ENCODE data around the gene TMOD4.
"Not testable (repeated sequence)": the region's sequence is repeated elsewhere in the genome, so short reads cannot be mapped to it uniquely, and the experiment has no call there.

TMOD4 gene

GRCh38 chr1:151175863-151176262, at the start of gene TMOD4:
Gene TMOD4 (minus strand): TSS chr1:151175981. CDS start chr1:151174875, 1,106 bp downstream.
- DNase-seq, result peak; percentile 2

DNA sequence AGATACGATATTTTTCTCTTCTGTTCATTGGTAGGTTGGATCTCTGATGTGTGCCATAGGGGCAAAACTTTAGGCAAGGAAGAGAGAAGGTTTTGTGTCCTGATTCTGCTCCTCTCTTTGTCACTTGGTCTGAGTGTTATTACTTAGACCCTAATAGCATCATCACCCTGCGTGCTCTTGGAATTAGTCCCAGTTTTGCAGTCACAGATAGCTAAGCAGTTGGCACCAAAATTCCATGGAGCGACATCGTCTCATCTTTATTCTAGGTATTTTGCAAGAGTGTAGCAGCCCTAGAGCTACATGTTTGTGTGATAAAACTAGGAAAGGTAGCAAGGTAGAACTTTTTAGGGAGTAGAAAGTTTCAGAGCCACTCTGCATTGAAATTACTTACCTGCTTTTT, 46.3 kb upstream of the TMOD4 start:
- DNase-seq, result no peak

DNA sequence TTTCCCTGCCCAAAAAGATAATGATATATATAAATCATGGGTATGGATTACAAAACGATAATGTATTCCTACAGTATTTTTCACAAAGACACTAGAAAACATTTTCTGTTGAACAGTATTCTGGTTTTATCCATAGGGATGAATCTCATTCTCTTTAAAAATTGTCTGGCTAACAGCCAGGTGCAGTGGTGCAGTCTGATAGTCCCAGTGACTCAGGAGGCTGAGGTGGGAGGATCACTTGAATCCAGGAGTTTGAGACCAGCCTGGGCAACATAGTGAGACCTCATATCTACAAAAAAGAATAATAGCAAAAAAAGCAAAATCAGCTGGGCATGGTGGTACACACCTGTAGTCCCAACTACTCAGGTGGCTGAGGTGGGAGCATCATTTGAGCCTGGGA, 45.8 kb upstream of the TMOD4 start:
- DNase-seq, result no peak

- DNase-seq, result no peak
Measured at GRCh38 chr1:151213560-151213959, 37.8 kb upstream of the TMOD4 start.

- no peak for DNase-seq
Measured at GRCh38 chr1:151211972-151212705, 36.4 kb upstream of the TMOD4 start.

GRCh38 chr1:151210830-151211229, 35.0 kb upstream of the TMOD4 start:
- DNase-seq, result peak; percentile 26

- DNase-seq, result not testable (repeated sequence)
Measured at GRCh38 chr1:151205381-151205965, 29.7 kb upstream of the TMOD4 start.

DNA sequence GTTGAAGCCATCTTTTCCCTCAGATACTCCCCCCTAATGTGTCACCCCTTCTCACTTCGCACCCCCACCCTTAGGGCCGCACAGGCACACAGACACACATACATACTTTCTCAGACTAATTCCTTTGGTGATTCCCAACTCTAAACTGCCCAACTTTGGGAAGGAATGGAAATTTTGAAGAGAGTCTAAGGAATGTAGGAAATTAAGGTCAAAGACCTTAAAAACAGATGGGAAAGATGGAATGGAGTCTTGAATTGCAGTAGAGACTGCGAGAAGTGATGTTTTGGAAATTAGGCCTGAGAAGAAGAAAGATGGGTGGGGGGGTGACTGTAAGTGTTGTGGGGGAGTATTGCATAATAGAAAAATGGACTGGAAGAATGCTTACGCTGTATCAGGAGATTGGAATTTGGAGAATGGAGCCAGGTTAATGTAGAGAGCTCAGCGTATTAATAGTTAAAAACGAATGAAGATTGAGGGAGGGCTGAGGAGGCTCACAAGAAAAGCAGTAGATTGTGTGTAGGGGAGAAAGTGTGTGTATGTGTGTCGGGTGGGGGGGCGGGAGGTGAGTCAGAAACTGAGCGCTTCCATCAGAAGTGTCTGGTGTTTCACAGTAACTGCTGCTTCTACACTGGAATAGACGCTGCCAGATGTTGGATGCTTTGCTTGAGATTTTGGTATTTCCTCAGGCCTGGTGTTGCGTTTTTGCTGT, 24.2 kb upstream of the TMOD4 start:
- DNase-seq, result no peak

GRCh38 chr1:151198254-151199127, 22.7 kb upstream of the TMOD4 start, which contains the start of gene PIP5K1A:
Gene PIP5K1A (plus strand): TSS chr1:151198552. CDS start chr1:151198997, 445 bp downstream.
- peak; percentile 98 for DNase-seq

DNA sequence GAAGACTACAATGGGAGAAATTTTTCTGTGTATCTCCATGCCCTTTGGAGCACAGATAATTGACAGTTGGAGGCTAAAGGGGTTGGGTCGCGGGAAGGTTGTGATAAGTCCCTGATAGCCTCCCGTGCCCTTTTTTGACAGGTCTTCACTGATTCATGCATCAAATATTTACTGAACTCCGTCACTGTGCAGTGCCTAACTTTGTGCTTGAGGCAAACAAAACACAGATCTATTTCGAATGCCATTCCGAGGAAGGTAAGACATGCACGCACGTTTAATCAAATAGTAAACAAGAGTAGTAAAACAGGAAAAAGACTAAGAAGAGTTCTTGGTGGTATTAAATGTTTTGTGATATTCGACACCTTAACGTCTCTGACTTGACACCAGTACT, 22.1 kb upstream of the TMOD4 start:
- no peak for DNase-seq

DNA sequence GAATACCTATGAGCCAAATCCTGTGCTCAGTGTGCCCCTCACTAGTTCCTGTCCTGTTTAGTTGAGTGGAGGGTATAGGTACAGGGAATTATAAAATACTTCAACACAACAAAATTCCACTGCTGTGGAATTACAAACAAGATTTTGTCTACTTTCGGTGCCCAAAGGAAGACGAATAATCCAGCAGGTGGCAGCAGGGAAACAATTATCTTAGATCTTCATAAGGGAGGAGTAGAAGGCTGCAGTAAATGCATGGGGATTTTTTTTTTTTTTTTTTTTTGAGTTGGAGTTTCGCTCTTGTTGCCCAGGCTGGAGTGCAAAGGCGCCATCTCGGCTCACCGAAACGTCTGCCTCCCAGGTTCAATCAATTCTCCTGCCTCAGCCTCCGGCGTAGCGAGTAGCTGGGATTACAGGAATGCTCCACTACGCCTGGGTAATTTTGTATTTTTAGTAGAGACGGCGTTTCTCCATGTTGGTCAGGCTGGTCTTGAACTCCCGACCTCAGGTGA, 20.6 kb upstream of the TMOD4 start:
- DNase-seq, result peak; percentile 70

GRCh38 chr1:151194894-151195594, 19.3 kb upstream of the TMOD4 start:
- DNase-seq, result not testable (repeated sequence)

DNA sequence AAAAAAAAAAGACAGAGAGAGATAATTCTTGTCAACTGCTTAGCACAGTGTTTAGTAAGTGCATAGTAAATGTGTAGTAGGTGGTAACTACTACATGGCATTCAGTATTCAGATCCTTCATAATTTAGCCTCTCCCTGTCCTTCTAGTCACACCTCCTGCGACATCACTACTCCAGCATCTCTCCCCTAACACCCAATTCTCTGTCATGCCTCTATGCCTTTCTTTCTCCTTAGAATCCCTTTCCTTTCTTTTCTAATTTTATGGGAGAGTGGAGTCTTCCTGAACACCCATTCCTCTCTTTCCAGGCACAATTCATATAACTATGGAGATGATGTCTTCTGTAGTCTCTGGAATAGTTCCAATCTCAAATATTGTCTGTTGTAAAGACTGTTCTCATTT, 18.1 kb upstream of the TMOD4 start:
- no peak for DNase-seq

DNA sequence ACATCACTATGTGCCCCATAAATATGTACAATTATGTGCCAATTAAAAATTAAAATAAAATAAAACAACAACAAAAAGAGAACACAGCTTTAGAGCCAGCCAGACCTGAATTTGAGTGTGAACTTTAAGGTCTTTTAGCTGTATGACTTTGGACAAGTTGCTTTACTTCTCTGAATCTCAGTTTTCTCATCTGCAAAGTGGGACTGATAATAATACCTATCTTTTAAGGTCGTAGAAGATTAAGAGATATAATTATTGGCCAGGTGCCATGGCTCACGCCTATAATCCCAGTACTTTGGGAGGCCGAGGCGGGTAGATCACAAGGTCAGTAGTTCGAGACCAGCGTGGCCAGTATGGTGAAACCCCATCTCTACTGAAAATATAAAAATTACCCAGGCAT, 17.5 kb upstream of the TMOD4 start:
- DNase-seq, result no peak

GRCh38 chr1:151192047-151192446, 16.3 kb upstream of the TMOD4 start:
- no peak for DNase-seq

- peak; percentile 88 for DNase-seq
Measured at GRCh38 chr1:151189637-151190445, 14.1 kb upstream of the TMOD4 start, which contains the start of gene VPS72. Gene VPS72 (minus strand): TSS chr1:151190197. CDS start chr1:151190121, 76 bp downstream.

DNA sequence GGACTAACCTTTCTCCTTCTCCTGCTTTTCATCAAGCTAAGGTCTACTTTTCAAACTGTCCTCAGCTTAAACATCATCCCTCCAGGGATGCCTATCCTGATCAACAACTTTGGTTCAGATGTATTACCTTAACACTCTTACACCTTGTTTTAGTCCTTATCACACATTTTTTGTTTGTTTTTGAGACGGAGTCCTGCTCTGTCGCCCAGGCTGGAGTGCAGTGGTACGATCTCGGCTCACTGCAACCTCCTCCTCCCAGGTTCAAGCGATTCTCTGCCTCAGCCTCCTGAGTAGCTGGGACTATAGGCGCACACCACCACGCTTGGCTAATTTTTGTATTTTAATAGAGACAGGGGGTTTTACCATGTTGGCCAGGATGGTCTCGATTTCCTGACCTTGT, 12.9 kb upstream of the TMOD4 start:
- DNase-seq, result not testable (repeated sequence)

DNA sequence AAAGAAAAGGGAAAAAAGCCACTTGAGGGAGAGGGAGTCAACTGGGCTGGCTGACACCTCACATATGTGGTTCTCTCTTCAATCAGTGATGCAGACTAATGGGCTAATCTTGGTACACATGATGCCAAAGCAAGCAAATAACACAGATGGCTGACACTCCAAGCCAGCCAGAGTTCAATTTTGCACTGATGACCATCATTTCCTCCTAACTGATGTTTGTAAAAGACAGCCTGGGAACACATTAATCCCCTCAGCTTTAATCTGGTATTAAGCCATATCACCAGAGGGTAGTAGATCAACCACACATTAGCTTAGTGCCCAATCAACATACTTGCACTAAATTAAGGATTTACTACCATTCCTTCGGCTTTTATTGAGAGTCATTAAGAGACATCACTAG, 11.4 kb upstream of the TMOD4 start:
- no peak for DNase-seq

DNA sequence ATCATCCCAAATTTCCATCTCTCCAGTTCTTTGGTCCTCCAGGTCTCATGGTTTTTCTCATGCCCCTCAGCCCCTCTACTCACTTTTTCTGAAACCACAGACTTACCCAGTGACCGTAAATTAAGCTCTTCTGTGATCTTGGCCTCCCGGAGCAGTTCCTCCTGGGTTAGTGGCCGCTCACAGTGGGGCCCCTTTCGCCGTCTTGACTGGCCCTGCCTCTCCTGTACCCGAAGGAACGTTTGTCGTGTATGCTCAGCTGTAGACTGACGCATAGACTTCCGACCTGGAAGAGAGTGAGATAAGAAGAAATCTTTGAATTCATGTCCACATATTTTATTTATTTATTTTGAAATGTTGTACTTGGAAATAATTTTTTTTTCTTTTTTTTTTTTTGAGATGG, 8.4 kb upstream of the TMOD4 start:
- DNase-seq, result no peak

GRCh38 chr1:151176514-151177045, 799 bp upstream of the TMOD4 start:
- no peak for DNase-seq
